ENCODE results near the gene DEXI.

DNA sequence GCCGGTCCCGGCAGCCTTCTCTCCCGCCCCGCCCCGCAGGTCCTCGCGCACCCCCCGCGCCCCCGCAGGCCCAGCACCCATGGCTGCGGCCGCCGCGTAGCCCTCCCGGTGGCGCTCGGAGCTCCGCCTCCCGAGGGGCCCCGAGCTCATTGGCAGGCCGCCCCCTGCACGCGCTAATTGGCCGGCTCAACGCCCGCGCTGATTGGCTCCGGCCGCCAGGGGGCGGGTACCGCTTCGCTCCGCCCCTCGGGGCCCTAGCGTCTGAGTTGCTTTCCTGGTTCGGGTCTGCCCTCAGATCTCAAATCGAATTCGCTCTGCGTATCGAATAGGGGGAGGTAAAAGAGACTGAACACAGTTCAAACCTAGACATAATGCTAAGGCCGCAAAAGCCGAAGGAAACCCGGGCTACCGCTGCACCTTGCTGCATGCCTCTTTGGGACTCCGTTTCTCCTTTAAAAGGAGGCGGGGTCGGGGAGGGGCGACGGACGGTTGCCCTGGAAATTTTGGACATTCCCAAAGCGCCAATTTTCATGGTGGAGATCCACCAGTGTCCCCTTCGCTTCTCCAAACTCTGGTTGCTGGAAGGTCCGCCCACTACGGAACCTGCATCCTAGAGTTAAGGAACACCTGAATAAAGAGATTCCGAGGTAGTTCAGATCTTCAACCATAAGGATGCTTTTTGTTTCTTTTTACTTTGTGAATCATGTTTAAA lies at the start of gene DEXI:
- TF ChIP-seq GATA2 (IDR thresholded peaks at IDR 0.05; ENCODE audit: low read depth, low read length): no peak
- no peak for TF ChIP-seq GATA3 (IDR thresholded peaks at IDR 0.05; ENCODE audit: low read depth, low read length)

Data from SH-SY5Y (cell line).